ENCODE data around the gene CTDP1.

GRCh38 chr18:79780547-79780946, 100.9 kb downstream of the CTDP1 start:
- TF ChIP-seq POLR2A (IDR thresholded peaks at IDR 0.05) (no peak), CTCF (IDR thresholded peaks at IDR 0.05 in 4 of 5, conservative IDR thresholded peaks at IDR 0.05 in 1 of 5) (no peak)

Data from gastrocnemius medialis (tissue), 4 donors.